ENCODE results near the gene ZGPAT. TPM values are rescaled to one million over a fixed set of nuclear protein-coding genes. Genes with fewer than 3 reads are reported as not detected.

The ZGPAT gene
- total and polyA plus RNA-seq, 2 of the 4 experiments (the other 2 are of a cell fraction), result 13.4 to 20.2 TPM

DNA sequence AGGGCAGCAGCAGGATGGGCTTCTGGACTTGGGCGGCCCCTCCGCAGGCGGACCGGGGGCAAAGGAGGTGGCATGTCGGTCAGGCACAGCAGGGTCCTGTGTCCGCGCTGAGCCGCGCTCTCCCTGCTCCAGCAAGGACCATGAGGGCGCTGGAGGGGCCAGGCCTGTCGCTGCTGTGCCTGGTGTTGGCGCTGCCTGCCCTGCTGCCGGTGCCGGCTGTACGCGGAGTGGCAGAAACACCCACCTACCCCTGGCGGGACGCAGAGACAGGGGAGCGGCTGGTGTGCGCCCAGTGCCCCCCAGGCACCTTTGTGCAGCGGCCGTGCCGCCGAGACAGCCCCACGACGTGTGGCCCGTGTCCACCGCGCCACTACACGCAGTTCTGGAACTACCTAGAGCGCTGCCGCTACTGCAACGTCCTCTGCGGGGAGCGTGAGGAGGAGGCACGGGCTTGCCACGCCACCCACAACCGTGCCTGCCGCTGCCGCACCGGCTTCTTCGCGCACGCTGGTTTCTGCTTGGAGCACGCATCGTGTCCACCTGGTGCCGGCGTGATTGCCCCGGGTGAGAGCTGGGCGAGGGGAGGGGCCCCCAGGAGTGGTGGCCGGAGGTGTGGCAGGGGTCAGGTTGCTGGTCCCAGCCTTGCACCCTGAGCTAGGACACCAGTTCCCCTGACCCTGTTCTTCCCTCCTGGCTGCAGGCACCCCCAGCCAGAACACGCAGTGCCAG lies 11.0 kb upstream of the ZGPAT start, which contains the start of gene TNFRSF6B:
Gene TNFRSF6B (plus strand): TSS at position 25 of the 729 bp plus-strand sequence. CDS start 116 bp downstream, at position 141.
- no TSS peak for BruUV-seq (replicated peaks)
- no peak within 1 kb of the TSS for H3K4me2 ChIP-seq (ENCODE audit: low read depth, low read length)
- no peaks in the 10 kb centered on the region for H4K20me1 ChIP-seq (ENCODE audit: insufficient read depth, low read length)
- H2BK120ac ChIP-seq (ENCODE audit: low read depth, low read length), result peak within 1 kb of the TSS; percentile 17; the same call in 1 of the 2 replicates
- ChIA-PET POLR2A (ENCODE audit: unreplicated experiment) (interaction anchor here (0.6 to 1.2 kb wide), 3 partner anchors 11 to 132 kb away, joined by 3 to 4 read pairs (median 4); partner anchors contain the start of genes ARFRP1 and ZGPAT), CTCF (no interaction called here)
- no peak within 1 kb of the TSS for H3K9ac ChIP-seq (ENCODE audit: low read depth, low read length)
- H3K4me1 ChIP-seq (ENCODE audit: control insufficient read depth, insufficient read depth, low read length), result peaks cover 22% of the 10 kb centered on the region
- peak within 1 kb of the TSS in 1 of 2 experiments; percentile 63; a peak in 3 of 4 replicates for H4K8ac ChIP-seq (ENCODE audit: low read depth in 2 of 2, low read length in 2 of 2)
- DNase-seq (no peak), ATAC-seq (ENCODE audit: low read depth) (no peak)
- no peak within 1 kb of the TSS for H3K4me3 ChIP-seq (ENCODE audit: insufficient read depth, low read depth, low read length)
- H3K27me3 ChIP-seq (ENCODE audit: control insufficient read depth, insufficient read depth, low read length), result no peaks in the 10 kb centered on the region
- peak within 1 kb of the TSS; percentile 35 for H2AFZ ChIP-seq (replicated peaks; ENCODE audit: low read length, poor library complexity)
- 51% methylated on average over 38 of the region's 52 CpGs; no CpG with 5 or more reads in 1 of the 2 experiments for WGBS, 2 experiments (ENCODE audit: extremely low coverage in 2 of 2, insufficient read length in 1 of 2)
- H3K9me3 ChIP-seq (ENCODE audit: control insufficient read depth, insufficient read depth, low read length), result no peaks in the 10 kb centered on the region
- no peak within 1 kb of the TSS; the same call in none of the 2 replicates for H4K91ac ChIP-seq (ENCODE audit: insufficient read depth, low read depth, low read length)
- H3K4ac ChIP-seq (ENCODE audit: low read depth, low read length), result peak within 1 kb of the TSS; percentile 18; the same call in 1 of the 2 replicates
- in situ Hi-C loops (cut with MboI; ENCODE audit: low sequenced_read_pairs) (no loop called here), intact Hi-C loops (cut with micrococcal nuclease) (no loop called here), dilution Hi-C loops (cut with HindIII; ENCODE audit: low sequenced_read_pairs, unreplicated experiment) (no loop called here)
- H3K9me1 ChIP-seq (ENCODE audit: insufficient read depth, low read length), result no peaks in the 10 kb centered on the region
- H3K27ac ChIP-seq (ENCODE audit: insufficient read depth, low read length), result no peak within 1 kb of the TSS
- H3K14ac ChIP-seq (replicated peaks; ENCODE audit: low read depth, low read length), result no peak within 1 kb of the TSS
- H2BK15ac ChIP-seq (ENCODE audit: low read depth, low read length), result no peak within 1 kb of the TSS
- no peak within 1 kb of the TSS for H3K18ac ChIP-seq (ENCODE audit: low read depth, low read length)
- H2AK5ac ChIP-seq (ENCODE audit: low read depth, low read length), result peak within 1 kb of the TSS; percentile 78
- H2BK5ac ChIP-seq (ENCODE audit: low read depth, low read length, poor library complexity, severe bottlenecking), result peak within 1 kb of the TSS; percentile 34
- peak within 1 kb of the TSS; percentile 83 for H2AK9ac ChIP-seq (replicated peaks; ENCODE audit: low read depth, low read length, poor library complexity)
- H4K5ac ChIP-seq (ENCODE audit: low read depth, low read length), result 0 out of 2 replicates have a peak within 1 kb of the TSS, but pooled peaks have one; percentile 6
- H3K23ac ChIP-seq (ENCODE audit: low read depth, low read length), result no peak within 1 kb of the TSS
- H3K56ac ChIP-seq (ENCODE audit: extremely low read depth, insufficient read depth, low read length), result no peak within 1 kb of the TSS
- TF ChIP-seq NFE2L2 (IDR thresholded peaks at IDR 0.05; ENCODE audit: low read depth, low read length), result no peak
- no peak for TF ChIP-seq RAD21 (IDR thresholded peaks at IDR 0.05; ENCODE audit: low read length)
- no peak for TF ChIP-seq BHLHE40 (IDR thresholded peaks at IDR 0.05; ENCODE audit: low read depth, low read length)
- no peak for TF ChIP-seq MAFK (IDR thresholded peaks at IDR 0.05; ENCODE audit: low read depth, low read length)
- TF ChIP-seq FOS (IDR thresholded peaks at IDR 0.05; ENCODE audit: low read depth, low read length), result no peak
- no peak; the same call in 1 of the 2 replicates for TF ChIP-seq POLR2A (IDR thresholded peaks at IDR 0.05; ENCODE audit: low read depth, low read length)
- no peak for TF ChIP-seq CHD1 (IDR thresholded peaks at IDR 0.05; ENCODE audit: low read depth, low read length)
- TF ChIP-seq ELK1 (IDR thresholded peaks at IDR 0.05; ENCODE audit: borderline replicate concordance, low read depth, low read length), result no peak
- H2BK20ac ChIP-seq (ENCODE audit: low read depth, low read length), result no peak within 1 kb of the TSS
- H3K79me1 ChIP-seq (ENCODE audit: low read depth in 1 of 2, low read length in 2 of 2), result peaks cover 11 to 43% of the 10 kb centered on the region in 2 experiments; a peak in 3 of 4 replicates
- H3K36me3 ChIP-seq (ENCODE audit: control insufficient read depth, insufficient read depth, low read length), result peaks cover 10% of the 10 kb centered on the region; the same call in 1 of the 2 replicates

All from IMR-90 (cell line).